NCI-H146 treated with DMSO at 0.1 percent for 48 hours (cell line): Measurements from ENCODE around the gene PGGHG.
"Not testable (repeated sequence)": the region's sequence is repeated elsewhere in the genome, so short reads cannot be mapped to it uniquely, and the experiment has no call there.

Experiments
- DNase-seq: peaks from one replicate; lab custom pipeline; 2025; ENCODE audit not compliant: unreplicated experiment; lab: John Stamatoyannopoulos, UW

Gene PGGHG

GRCh38 chr11:284105-285020 lies 4.6 kb upstream of the PGGHG start:
- DNase-seq, result no peak

GRCh38 chr11:285021-285893 lies 3.7 kb upstream of the PGGHG start:
- DNase-seq, result no peak

GRCh38 chr11:285894-286220 lies 3.1 kb upstream of the PGGHG start:
- no peak for DNase-seq

GRCh38 chr11:286977-287820 lies 1.7 kb upstream of the PGGHG start:
- DNase-seq, result not testable (repeated sequence)

GRCh38 chr11:287821-288477 lies 977 bp upstream of the PGGHG start:
- no peak for DNase-seq

GRCh38 chr11:289398-289711 lies 429 bp downstream of the PGGHG start:
- no peak for DNase-seq

GRCh38 chr11:289712-290620 lies 1.0 kb downstream of the PGGHG start:
- no peak for DNase-seq

- DNase-seq, result no peak
Observed at GRCh38 chr11:290621-291231, 1.8 kb downstream of the PGGHG start.

- DNase-seq, result no peak
Observed at GRCh38 chr11:291281-292210, 2.6 kb downstream of the PGGHG start.

GRCh38 chr11:292211-293121 lies 3.5 kb downstream of the PGGHG start:
- no peak for DNase-seq

- DNase-seq, result no peak
Observed at GRCh38 chr11:293271-293851, 4.4 kb downstream of the PGGHG start.

- no peak for DNase-seq
Observed at GRCh38 chr11:293852-294661, 5.1 kb downstream of the PGGHG start.

- no peak for DNase-seq
Observed at GRCh38 chr11:294780-295179, 5.9 kb downstream of the PGGHG start.

- no peak for DNase-seq
Observed at GRCh38 chr11:295351-296170, 6.6 kb downstream of the PGGHG start.
